ENCODE data around the gene TAMM41.
A peak's percentile ranks its signal among the peaks of the same experiment; 100 is the strongest.

TAMM41 gene

DNA sequence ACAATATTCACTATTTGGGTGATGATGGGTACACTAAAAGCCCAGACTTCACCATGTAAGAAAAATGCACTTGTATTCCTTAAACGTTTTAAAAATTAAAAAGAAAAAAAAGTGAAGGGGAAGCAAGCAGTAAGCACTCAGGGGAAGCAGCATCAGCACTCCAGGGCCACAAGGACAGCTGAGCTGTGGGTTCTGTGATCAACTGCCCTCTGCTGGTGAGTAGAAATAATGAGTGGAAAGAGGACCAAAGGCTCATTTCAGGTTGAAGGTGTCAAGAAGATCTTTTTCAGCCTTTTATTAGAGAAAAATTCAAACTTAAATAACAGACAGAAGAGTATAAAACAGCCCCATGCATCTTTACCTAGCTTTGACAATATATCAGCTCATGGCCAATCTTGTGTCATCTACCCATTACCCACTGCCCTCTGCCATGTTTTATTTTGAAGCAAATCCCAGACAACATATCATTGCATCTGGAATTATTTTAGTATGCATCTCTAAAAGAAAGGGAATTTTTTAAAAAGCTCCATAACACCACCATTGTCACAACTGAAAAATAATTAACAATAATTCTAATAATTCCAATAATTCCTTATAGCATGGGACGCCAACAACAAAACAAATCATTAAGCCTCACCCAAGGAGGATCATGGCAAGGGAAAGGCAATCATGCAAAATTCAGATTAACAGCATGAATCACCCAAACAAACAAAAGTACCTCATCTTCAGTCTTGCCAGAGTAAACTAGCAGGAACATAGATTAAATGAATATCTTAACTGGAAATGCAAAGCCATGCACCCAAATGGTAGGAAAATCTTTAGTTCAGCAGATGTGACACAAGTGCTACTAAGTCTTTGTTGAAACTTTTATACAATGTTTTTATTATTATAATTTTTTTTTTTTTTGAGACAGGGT, 42.5 kb downstream of the TAMM41 start:
- H3K4me3 ChIP-seq (ENCODE audit: low read depth, low read length): no peak overlapping the region
- no peaks in the 10 kb centered on the region for H3K36me3 ChIP-seq (ENCODE audit: control insufficient read depth, insufficient read depth, low read length)
- no peak overlapping the region for H2AFZ ChIP-seq
- no peak overlapping the region for H3K9ac ChIP-seq
- no peaks in the 10 kb centered on the region for H3K4me1 ChIP-seq
- H3K27ac ChIP-seq: no peak overlapping the region
- peaks cover 5% of the 10 kb centered on the region for H3K79me2 ChIP-seq
- no peaks in the 10 kb centered on the region for H3K9me3 ChIP-seq (ENCODE audit: control insufficient read depth, low read length)
- no peaks in the 10 kb centered on the region for H3K27me3 ChIP-seq (ENCODE audit: control insufficient read depth, insufficient read depth, low read length)
- TF ChIP-seq, protein P1, sequence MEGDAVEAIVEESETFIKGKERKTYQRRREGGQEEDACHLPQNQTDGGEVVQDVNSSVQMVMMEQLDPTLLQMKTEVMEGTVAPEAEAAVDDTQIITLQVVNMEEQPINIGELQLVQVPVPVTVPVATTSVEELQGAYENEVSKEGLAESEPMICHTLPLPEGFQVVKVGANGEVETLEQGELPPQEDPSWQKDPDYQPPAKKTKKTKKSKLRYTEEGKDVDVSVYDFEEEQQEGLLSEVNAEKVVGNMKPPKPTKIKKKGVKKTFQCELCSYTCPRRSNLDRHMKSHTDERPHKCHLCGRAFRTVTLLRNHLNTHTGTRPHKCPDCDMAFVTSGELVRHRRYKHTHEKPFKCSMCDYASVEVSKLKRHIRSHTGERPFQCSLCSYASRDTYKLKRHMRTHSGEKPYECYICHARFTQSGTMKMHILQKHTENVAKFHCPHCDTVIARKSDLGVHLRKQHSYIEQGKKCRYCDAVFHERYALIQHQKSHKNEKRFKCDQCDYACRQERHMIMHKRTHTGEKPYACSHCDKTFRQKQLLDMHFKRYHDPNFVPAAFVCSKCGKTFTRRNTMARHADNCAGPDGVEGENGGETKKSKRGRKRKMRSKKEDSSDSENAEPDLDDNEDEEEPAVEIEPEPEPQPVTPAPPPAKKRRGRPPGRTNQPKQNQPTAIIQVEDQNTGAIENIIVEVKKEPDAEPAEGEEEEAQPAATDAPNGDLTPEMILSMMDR (IDR thresholded peaks at IDR 0.05): peak; percentile 71
- H3K4me2 ChIP-seq (ENCODE audit: low read length): no peak overlapping the region

- no peaks in the 10 kb centered on the region for H3K36me3 ChIP-seq (ENCODE audit: control insufficient read depth, insufficient read depth, low read length)
Observed at GRCh38 chr3:11799791-11800190, 46.9 kb downstream of the TAMM41 start.

DNA sequence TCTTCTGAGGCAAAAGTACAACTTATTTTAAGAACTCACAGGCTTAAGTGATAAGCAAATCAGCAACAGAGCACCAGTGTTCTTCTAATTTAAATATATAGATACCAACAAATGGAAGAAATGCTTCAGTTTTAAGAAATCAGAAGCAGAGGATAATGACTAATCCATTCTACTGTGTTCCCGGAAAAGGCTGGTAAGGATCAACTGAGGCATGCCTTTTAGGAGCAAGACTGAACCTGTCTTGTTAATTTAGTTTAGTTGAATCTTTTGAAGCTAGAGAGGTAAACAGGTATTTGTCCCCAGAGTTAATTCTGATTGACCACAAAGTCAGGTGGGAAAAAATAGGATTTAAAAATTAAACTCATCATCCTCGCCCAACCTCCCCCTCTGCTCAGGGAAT, 51.8 kb downstream of the TAMM41 start:
- no peak overlapping the region for H3K27ac ChIP-seq
- no peaks in the 10 kb centered on the region for H3K27me3 ChIP-seq (ENCODE audit: control insufficient read depth, insufficient read depth, low read length)
- H3K4me3 ChIP-seq (ENCODE audit: low read depth, low read length): no peak overlapping the region
- H3K36me3 ChIP-seq (ENCODE audit: control insufficient read depth, insufficient read depth, low read length): no peaks in the 10 kb centered on the region
- H3K4me1 ChIP-seq: peaks cover 6% of the 10 kb centered on the region
- TF ChIP-seq, protein P1 (IDR thresholded peaks at IDR 0.05): no peak
- no peak overlapping the region for H3K4me2 ChIP-seq (ENCODE audit: low read length)
- H3K9me3 ChIP-seq (ENCODE audit: control insufficient read depth, low read length): no peaks in the 10 kb centered on the region
- H3K9ac ChIP-seq: no peak overlapping the region
- H3K79me2 ChIP-seq: peaks cover 13% of the 10 kb centered on the region
- H2AFZ ChIP-seq: no peak overlapping the region

More at GRCh38 chr3:11799791-11800190, 46.9 kb downstream of the TAMM41 start:
- no peak overlapping the region for H2AFZ ChIP-seq
- H3K9me3 ChIP-seq (ENCODE audit: control insufficient read depth, low read length): no peaks in the 10 kb centered on the region
- peaks cover 6% of the 10 kb centered on the region for H3K4me1 ChIP-seq
- TF ChIP-seq, protein P1 (IDR thresholded peaks at IDR 0.05): no peak
- no peak overlapping the region for H3K4me2 ChIP-seq (ENCODE audit: low read length)
- no peak overlapping the region for H3K27ac ChIP-seq
- no peak overlapping the region for H3K4me3 ChIP-seq (ENCODE audit: low read depth, low read length)
- H3K79me2 ChIP-seq: peaks cover 15% of the 10 kb centered on the region
- no peak overlapping the region for H3K9ac ChIP-seq
- H3K27me3 ChIP-seq (ENCODE audit: control insufficient read depth, insufficient read depth, low read length): no peaks in the 10 kb centered on the region

DNA sequence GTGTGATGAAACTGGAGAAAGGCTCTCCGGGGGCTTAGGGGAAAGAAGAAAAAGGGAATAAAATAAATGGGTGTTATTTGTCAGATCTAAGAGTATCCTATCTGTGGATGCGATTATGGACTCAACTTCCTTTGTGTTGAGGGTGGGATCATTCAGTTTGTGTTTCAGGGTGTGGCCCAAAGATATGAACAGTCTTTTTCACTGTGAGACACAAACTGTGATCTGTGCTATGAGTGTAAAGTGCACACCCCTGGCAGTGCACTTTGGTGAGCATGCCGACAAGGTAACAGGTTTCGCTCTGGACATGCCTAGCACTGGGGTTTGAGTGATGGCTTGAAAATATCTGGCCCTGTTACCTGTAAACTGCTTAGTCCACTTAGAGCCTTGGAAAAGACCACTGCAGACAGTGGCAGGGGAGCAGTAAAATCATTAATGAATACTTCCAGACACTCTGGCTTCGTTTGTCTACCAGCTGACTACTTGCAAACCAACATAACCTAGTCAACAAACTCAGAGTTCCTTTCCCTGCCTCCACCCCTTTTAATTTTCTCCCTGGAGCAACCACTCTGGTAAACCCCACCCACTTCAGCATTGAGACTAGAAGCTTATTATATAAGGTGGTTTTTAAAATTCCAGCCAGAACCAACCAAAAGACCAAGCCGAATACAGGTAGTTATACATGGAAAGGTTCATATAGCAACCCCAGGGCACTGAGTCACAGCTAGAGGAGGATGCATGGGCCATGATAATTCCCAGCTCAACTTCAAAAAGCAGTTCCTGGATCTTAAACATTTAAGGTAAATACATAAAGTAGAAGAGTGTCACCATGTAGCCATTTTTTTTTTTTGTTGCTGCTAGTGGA, 55.1 kb downstream of the TAMM41 start:
- H2AFZ ChIP-seq: no peak overlapping the region
- peaks cover 5% of the 10 kb centered on the region for H3K79me2 ChIP-seq
- no peaks in the 10 kb centered on the region for H3K9me3 ChIP-seq (ENCODE audit: control insufficient read depth, low read length)
- H3K4me3 ChIP-seq (ENCODE audit: low read depth, low read length): no peak overlapping the region
- H3K4me2 ChIP-seq (ENCODE audit: low read length): no peak overlapping the region
- no peaks in the 10 kb centered on the region for H3K36me3 ChIP-seq (ENCODE audit: control insufficient read depth, insufficient read depth, low read length)
- no peaks in the 10 kb centered on the region for H3K27me3 ChIP-seq (ENCODE audit: control insufficient read depth, insufficient read depth, low read length)
- peaks cover 6% of the 10 kb centered on the region for H3K4me1 ChIP-seq
- TF ChIP-seq, protein P1 (IDR thresholded peaks at IDR 0.05): no peak
- no peak overlapping the region for H3K27ac ChIP-seq
- H3K9ac ChIP-seq: no peak overlapping the region

All from parathyroid adenoma (tissue), 2 donors.